Measurements from ENCODE around the gene SF1. TPM values are rescaled to one million over a fixed set of nuclear protein-coding genes. Genes with fewer than 3 reads are reported as not detected.

The SF1 gene
- total RNA-seq, 2 donors from 2014 or later: 323 to 406 TPM

DNA sequence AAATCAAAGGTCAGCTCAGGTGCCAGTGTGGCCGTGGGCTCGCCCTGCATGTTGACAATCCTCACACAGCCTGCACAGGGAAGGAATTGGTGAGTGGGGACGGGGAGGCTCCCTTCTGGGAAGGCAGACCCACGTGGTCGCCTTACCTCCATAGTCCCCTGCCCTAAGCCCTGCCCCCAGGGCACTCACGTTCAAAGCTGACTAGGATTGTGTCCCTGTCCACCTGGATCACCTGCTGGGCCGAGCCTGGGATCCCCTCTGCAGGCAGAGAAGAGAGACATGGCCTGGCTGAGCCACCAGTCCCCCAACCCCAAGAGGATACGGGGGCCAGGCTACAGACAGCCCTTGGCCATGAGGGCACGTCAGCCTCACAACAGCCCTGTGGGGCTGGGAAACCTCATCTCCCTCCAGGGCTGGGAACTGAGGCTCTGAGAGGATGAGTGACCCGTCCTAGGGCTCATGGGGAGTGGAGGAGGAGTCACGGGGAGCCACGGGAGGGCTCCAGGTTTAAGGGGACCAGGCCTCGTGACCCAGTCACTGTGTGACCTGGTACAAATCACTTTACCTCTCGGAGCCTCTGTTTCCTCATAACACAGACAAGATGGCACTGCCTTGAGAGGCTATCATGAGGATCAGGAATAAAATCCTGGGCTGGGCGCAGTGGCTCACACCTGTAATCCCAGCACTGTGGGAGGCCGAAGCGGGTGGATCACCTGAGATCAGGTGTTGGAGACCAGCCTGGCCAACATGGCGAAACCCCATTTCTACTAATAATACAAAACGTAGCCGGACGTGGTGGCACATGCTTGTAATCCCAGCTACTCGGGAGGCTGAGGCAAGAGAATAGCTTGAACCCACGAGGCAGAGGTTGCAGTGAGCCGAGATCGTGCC lies 12.1 kb upstream of the SF1 start:
- no peak for ATAC-seq
- Mint-ChIP-seq H3K27ac (no peak overlapping the region), H3K9me3 (no peaks in the 10 kb centered on the region), H3K36me3 (no peaks in the 10 kb centered on the region)
- DNase-seq (ENCODE audit: low spot score in 2 of 2): no peak

GRCh38 chr11:64789331-64790204 lies 11.2 kb upstream of the SF1 start:
- Mint-ChIP-seq H3K27ac (no peak overlapping the region), H3K36me3 (no peaks in the 10 kb centered on the region), H3K9me3 (no peaks in the 10 kb centered on the region)
- ATAC-seq (no peak), DNase-seq (ENCODE audit: low spot score in 2 of 2) (no peak)

DNA sequence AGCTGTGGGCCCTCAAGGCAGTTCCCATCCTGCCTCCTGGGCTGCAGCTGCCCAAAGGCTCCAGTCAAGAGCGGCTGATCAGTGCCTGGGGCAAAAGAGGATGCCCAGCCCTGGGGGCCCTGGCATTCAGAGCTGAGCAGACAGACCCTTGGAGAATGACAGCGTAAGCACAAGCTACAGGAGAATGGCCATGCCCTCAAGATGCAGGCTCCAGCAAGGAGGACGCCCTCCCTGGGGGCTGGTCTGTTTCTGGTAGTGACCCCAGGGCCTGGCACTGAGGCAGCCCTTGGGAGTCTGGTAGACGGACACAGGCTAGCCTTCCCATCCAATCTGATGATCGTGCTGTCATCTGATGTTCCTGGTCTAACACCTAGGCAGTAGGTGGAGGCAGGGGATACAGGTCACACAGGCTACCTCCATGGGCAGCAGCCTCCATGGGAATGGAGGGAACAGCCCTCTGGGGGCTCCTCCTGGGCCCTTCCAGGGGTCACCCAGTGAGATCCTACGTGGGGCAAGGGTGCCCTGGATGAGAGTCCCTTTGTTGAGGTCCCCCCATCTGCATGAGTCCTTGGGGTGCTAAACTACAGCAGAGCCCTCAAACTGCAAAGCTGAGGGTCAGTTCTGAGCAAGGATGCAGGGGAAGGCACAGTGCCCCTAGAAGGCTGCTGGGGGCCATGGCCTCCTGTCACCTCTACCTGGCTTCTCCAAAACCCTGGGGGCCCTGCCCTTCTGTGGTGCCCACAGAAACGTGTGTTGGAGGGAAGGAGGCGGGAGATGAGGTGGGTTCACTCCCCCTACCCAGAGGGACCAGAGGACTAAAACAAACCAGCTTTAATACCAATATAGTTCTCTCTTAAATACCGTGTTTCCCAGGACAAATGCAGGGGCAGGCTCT lies 10.2 kb upstream of the SF1 start:
- ATAC-seq: peak in 1 of 2 donors; percentile 5
- DNase-seq (ENCODE audit: low spot score in 2 of 2): no peak
- Mint-ChIP-seq H3K27ac (no peak overlapping the region), H3K9me3 (no peaks in the 10 kb centered on the region), H3K36me3 (no peaks in the 10 kb centered on the region)

- H3K9me3 Mint-ChIP-seq: no peaks in the 10 kb centered on the region
- no peak overlapping the region for H3K27ac Mint-ChIP-seq
- DNase-seq (ENCODE audit: low spot score in 2 of 2) (peak; percentile 60 to 61), ATAC-seq (peak; percentile 67 to 70)
- H3K36me3 Mint-ChIP-seq: no peaks in the 10 kb centered on the region
Measured at GRCh38 chr11:64787526-64788320, 9.4 kb upstream of the SF1 start.

DNA sequence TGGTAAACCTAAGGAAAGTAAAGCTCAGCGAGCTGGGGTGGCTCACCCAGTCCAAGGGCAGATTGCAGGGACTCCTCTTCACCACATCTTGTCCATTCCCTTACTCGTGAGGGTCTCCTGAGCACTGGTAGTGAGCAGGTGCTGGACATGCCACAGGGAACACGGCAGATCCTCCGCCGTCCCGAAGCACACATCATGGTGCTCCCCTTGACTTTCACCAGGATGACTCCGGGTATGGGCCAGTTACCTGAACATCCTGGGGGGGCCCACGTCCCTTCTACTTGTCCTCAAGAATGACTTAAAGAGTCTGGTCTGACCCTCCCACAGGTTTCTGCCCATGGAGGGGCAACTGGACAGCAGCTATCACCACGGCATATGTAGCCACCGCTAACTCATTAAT lies 8.0 kb upstream of the SF1 start:
- no peak overlapping the region for H3K27ac Mint-ChIP-seq
- ATAC-seq (no peak), DNase-seq (ENCODE audit: low spot score in 2 of 2) (no peak)
- H3K36me3 Mint-ChIP-seq: no peaks in the 10 kb centered on the region
- no peaks in the 10 kb centered on the region for H3K9me3 Mint-ChIP-seq

DNA sequence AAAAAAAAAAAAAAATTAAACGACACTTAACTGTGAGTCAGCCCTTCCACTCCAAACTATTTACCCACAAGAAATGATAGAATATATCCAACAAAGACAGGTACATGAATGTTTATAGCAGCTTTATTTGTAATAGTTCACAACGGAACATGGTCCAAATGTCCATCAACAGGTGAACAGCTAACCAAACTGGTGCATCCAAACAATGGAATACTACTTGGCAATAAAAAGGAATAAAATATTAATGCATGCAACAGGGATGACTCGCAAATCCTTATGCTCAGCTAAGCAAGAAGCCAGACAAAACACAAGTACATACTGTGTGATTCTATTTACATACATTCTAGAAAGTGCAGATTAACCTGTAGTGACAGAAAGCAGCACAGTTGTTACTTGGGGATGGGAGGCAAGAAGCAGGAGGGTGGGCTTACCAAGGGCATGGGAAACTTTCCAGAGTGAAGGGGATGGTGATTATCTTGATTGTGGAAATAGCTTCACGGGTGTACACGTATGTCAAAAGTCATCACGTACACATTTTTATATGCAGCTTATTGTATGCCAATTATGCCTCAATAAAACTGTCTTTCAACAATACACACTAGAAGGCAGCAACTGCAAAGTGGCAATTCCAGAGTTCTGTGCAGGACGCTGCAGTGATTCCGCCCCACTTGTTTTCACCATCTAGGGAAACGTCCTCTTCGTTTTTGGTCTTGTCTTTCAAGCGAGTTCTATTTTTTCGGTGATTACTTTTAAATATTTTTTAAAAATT lies 6.7 kb upstream of the SF1 start:
- ATAC-seq: no peak
- peaks cover 0 to 4% of the 10 kb centered on the region in 2 donors for H3K36me3 Mint-ChIP-seq
- H3K9me3 Mint-ChIP-seq: no peaks in the 10 kb centered on the region
- DNase-seq (ENCODE audit: low spot score in 2 of 2): no peak
- H3K27ac Mint-ChIP-seq: no peak overlapping the region

DNA sequence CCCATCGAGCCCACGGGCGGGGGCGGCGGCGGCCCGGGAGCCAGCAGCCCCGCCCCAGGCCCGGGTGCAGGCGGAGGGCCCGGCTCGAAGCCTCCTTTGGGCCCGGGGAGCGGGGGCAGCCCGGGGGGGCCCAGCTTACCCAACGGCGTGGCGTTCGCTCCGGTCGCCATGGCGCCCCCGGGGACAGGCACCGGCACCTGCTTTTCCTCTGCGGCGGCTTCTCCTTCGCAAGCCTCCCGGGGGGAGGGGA lies 194 bp downstream of the SF1 start:
- DNase-seq (ENCODE audit: low spot score in 2 of 2): no peak
- ATAC-seq: peak in 1 of 2 donors; percentile 0
- H3K36me3 Mint-ChIP-seq: peaks cover 43 to 52% of the 10 kb centered on the region in 2 donors

DNA sequence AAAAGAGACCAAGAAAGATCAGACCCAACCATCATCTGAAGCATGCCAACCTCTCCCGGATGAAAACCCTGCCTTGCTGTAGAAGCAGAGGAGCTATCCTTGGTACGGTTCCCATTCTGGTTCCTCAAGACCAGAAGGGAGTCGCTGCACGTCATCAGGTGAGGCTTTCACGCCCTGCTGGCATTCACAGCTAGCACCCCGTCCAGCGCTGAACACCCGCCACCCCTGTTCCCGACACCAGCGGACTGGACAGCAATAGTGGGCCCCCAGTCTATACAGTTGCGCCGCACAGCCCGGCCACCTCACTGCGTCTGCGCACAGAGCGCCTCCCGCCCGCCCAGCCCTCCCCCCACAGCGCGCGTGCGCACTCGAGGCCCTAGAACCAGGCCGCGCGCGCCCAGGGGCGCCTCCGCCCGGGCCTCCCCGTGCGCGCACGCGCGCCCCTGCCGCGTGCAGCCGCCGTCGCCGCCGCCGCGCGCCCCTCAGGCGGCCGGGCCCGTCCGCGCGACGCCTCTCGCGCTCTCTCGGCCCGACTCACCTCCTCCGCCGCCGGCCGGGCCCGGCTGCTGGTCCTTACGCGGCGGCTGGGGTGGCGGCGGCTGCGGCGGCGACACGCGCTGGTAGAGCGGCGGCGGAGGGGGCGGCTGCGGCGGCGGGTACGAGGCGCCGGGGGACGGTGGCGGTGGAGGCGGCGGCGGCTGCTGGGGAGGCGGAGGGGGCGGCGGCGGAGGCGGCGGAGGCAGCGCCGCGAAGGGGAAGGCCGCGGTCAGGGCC lies 706 bp downstream of the SF1 start:
- Mint-ChIP-seq H3K36me3 (peaks cover 47 to 57% of the 10 kb centered on the region in 2 donors), H3K27ac (peak overlapping the region; percentile 95 to 100), H3K9me3 (no peaks in the 10 kb centered on the region)
- DNase-seq (ENCODE audit: low spot score in 2 of 2) (peak; percentile 83 to 85), ATAC-seq (peak; percentile 1 to 4)

More for the DNA sequence above, 194 bp downstream of the SF1 start:
- Mint-ChIP-seq H3K9me3 (no peaks in the 10 kb centered on the region), H3K27ac (peak overlapping the region; percentile 99 to 100)

DNA sequence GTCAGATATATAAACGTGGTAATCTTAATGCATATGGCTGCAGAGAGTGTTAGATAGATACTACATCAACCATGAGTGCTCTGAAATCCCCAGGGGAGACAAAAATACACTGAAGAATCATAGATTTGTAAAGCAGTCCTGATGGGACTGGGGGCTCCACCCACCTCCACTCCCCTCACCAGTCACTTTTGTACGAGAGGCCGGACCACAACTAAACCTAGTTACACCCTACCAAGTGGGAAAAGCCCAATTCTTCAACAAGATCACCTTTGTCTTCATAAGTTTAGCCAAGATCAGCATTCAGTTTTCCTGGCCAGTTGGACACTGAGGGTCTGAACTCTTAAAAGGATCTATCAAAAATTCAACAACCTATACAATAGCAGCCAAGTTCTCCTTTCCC lies 1.5 kb downstream of the SF1 start:
- Mint-ChIP-seq H3K36me3 (peaks cover 50 to 64% of the 10 kb centered on the region in 2 donors), H3K9me3 (no peaks in the 10 kb centered on the region), H3K27ac (peak overlapping the region; percentile 90 to 95)
- DNase-seq (ENCODE audit: low spot score in 2 of 2): no peak
- ATAC-seq: no peak

- DNase-seq (ENCODE audit: low spot score in 2 of 2): no peak
- Mint-ChIP-seq H3K36me3 (peaks cover 50 to 69% of the 10 kb centered on the region in 2 donors), H3K9me3 (no peaks in the 10 kb centered on the region), H3K27ac (peak overlapping the region; percentile 90 to 95)
- no peak for ATAC-seq
Measured at GRCh38 chr11:64776425-64776824, 1.9 kb downstream of the SF1 start.

DNA sequence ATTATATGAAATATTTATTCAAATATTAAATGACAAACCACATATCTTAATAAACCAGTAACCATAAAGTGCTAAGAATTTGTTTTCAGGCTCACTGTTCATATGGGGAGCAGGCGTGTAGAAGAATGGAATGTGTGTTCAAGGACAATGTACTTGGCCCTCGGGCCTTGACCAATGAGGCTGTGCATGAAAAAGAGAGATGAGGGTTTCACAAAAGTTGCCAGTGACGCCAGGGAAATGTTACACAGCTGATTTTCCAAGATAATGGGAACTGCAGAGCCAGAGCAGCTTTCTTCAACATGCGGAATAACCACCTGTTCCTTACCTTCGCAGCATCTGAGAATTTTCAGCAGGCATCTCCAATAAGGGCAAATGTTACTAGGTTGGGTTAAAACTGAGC lies 4.2 kb downstream of the SF1 start:
- DNase-seq (ENCODE audit: low spot score in 2 of 2): no peak
- Mint-ChIP-seq H3K27ac (peak overlapping the region in 1 of 2 donors; percentile 79), H3K36me3 (peaks cover 59 to 88% of the 10 kb centered on the region in 2 donors), H3K9me3 (no peaks in the 10 kb centered on the region)
- ATAC-seq: no peak

DNA sequence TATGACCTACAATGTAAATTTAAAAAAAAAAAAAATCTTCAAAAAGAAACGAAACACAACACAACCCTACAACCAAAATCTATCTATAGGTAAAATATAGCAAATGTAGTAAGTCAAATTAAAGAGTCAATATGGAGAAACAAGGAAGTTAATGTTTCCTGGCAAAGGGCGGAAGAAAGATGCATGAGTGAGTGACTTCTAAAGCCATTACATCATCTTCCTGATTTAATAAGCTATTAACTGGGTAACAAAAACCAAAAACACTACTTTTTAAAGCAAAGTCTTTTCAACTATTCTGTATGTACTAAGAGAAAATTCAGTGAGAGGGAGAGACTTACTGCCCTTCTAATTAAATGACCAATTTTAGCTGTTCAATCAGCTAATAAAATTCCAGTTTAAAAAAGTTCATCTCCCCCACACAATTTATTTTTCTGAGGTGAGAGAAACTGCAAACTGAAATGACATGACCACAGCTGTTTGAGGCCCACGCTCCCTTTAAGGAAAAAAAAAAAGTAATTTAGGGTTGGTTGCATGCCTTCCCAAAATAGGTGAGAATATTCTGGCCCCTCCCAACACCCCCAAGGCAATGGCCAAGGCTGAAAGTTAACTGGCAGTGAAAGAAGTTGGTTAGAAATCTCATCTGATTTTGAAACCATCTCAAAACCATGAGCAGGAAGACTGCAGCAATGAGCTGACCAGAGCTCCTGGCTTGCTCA lies 5.9 kb downstream of the SF1 start:
- ATAC-seq: peak in 1 of 2 donors; percentile 10
- Mint-ChIP-seq H3K9me3 (no peaks in the 10 kb centered on the region), H3K36me3 (peaks cover 68 to 99% of the 10 kb centered on the region in 2 donors), H3K27ac (peak overlapping the region in 1 of 2 donors; percentile 85)
- DNase-seq (ENCODE audit: low spot score in 2 of 2): no peak

DNA sequence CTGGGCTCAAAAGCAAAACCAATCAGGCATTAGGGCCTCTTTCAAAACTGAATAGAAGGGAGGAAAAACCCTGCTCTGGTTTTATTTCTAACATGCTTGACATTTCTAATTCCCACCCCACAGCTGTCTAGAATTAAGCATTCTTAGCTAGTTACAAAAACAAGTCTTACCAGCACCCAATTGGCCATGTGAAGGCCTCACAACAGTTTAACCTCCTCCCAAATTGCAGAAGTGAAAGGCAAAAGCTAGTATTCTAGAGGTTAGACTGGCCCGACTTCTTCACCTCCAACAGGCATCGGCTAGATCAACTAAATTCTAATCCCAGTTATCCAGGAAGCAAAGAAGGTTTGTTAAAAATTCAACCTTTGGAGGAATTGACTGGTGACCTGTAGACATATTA lies 6.5 kb downstream of the SF1 start:
- ATAC-seq (no peak), DNase-seq (ENCODE audit: low spot score in 2 of 2) (no peak)
- Mint-ChIP-seq H3K27ac (peak overlapping the region in 1 of 2 donors; percentile 85), H3K9me3 (no peaks in the 10 kb centered on the region), H3K36me3 (peaks cover 64 to 93% of the 10 kb centered on the region in 2 donors)

- DNase-seq (ENCODE audit: low spot score in 2 of 2) (no peak), ATAC-seq (no peak)
- H3K36me3 Mint-ChIP-seq: peaks cover 49 to 84% of the 10 kb centered on the region in 2 donors
- peak overlapping the region; percentile 44 to 67 for H3K27ac Mint-ChIP-seq
- H3K9me3 Mint-ChIP-seq: no peaks in the 10 kb centered on the region
Measured at GRCh38 chr11:64770120-64770519, 8.2 kb downstream of the SF1 start.

All from activated naive CD4-positive, alpha-beta T cell treated with anti-CD3 and anti-CD28 coated beads, Interleukin-2, amount 50 U/mL, for 72 hours (primary cell).